Measurements from ENCODE around the gene INPP5B.

Gene INPP5B

DNA sequence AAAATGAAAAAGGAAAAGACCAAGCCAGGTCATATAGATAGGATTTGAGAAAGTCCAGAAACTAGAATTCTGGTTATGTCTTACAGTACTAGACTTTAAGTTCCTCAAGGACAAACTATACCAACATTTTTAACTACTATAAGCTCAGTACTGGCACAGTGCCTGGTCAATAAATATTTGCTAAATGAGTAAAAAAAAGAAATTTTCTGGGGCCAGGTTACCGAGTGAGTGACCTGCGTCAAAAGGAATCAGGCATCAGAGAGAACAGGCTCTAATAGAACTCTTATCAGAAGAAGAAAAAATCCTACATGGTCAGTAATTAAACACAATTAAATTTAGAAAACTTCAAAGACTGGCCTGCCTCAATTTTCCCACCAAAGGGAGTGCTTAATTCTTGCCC, 115.0 kb downstream of the INPP5B start:
- DNase-seq (ENCODE audit: low read depth) = no peak

DNA sequence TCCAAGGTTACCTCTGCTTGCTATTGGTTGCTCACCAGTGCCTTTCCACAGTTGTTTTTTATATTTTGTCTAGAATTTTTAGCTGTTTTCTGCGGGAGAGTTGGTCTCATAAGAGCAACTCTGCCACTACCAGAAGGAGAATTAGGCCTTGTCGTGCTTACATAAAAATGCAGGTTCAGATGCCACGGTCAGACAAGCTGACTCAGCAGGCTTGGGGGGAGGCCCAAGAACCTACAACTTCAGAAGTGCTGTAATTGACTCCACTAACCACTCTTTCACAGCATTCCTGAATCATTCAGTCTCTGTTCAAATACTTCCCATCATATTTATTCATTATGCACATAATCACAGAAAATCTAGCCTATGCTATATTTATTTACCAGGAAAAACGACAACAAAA, 115.7 kb downstream of the INPP5B start:
- DNase-seq (ENCODE audit: low read depth) = no peak

GRCh38 chr1:37828410-37829074, 118.3 kb downstream of the INPP5B start:
- DNase-seq (ENCODE audit: low read depth) = no peak

DNA sequence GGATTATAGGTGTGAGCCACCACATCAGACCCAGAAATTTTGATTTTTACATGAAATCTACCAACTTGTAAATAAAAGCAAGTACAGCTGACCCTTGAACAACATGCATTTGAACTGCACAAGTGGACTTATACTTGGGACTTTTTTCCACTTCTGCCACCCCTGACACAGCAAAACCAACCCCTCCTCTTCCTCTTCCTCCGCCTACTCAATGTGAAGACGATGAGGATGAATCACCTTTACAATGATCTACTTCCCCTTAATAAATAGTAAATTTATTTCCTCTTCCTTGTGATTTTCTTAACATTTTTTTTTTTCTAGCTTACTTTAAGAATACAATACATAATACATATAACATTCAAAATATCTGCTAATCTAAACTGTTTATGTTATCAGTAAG, 121.3 kb downstream of the INPP5B start:
- no peak for DNase-seq (ENCODE audit: low read depth)

- no peak for DNase-seq (ENCODE audit: low read depth)
These were observed 122.9 kb downstream of the INPP5B start for GRCh38 chr1:37824001-37824400.

- DNase-seq (ENCODE audit: low read depth) = no peak
These were observed 123.7 kb downstream of the INPP5B start for GRCh38 chr1:37822906-37823815.

- DNase-seq (ENCODE audit: low read depth) = no peak
These were observed 125.4 kb downstream of the INPP5B start for GRCh38 chr1:37821481-37821880.

DNA sequence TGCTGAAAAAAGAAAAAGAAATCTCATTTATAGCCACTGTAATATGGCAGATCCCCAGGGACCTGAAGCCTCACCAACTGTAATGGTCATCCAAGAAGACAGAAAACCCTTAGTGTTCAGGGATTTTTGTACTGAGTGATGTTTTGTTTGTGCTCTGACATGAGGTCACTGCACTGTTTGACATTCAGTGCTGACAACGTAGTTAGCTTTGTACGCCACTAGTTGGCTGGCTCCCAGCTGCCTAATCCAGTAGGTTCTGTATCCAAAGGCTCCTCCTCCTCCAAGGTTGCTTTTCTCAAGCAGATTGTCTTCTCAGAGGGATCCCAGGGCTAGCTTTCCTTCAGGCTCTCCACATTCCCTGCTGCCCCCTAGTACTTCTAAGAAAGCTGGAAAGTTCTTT, 129.4 kb downstream of the INPP5B start:
- no peak for DNase-seq (ENCODE audit: low read depth)

DNA sequence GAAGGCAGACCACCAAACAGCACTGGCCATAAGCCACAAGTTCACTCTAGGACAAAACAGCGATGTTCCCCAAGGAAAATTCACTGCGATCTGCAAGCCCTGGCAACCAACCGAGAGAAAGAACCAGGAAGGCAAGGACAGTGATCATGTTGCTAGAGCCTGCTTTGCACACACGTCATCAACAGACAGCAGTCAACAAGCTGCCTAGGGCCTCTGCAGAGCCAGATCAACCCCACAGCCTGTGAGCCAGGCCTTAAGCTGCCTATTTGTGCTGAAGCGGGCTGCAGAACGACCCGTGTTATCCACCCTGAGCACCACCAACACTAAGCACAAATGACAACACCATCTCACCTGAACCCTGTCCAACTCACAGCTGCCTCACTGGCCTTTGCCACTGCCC, 132.6 kb downstream of the INPP5B start:
- DNase-seq (ENCODE audit: low read depth) = no peak

GRCh38 chr1:37813529-37814145, 133.2 kb downstream of the INPP5B start:
- DNase-seq (ENCODE audit: low read depth) = no peak

DNA sequence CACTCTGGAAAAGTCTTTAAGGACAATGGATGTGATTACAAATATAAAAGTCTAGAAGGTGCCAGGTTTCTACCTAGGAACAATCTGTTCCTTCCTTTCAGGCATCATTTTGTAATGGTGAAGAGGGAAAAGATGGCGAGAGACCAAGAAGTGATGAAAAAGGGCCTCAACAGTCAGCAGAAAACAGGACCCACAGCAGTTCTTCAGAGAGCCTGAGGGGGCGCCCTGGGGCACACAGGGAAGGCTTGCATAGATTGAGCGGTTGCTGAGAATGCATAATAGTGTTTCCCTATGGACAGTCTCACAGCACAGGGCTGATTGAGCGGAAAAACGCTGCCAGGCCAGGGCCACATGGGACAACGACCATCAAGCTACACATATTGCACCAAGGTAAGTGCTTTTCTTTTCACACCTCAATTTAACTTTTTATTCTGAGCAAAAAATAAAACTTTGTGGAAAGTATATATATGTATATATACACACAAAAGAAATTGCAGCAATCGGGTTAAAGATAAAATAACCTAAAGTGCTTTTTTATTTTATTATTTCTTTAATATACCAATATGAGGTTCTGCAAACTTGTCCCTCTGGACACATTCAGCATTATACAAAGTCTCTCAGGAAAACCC, 135.7 kb downstream of the INPP5B start:
- peak; percentile 38 for DNase-seq (ENCODE audit: low read depth)

Data from T-helper 22 cell (primary cell).